ENCODE results near the gene SLC17A3.

The SLC17A3 gene

GRCh38 chr6:25888626-25889025 lies 14.6 kb upstream of the SLC17A3 start:
- H3K4me3 ChIP-seq (ENCODE audit: insufficient read depth, low read length, poor library complexity, severe bottlenecking): no peak overlapping the region
- TF ChIP-seq CTCF (IDR thresholded peaks at IDR 0.05; ENCODE audit: insufficient read depth, low read length, poor library complexity, severe bottlenecking): no peak
- no peak for TF ChIP-seq EZH2phosphoT487 (conservative IDR thresholded peaks at IDR 0.05; ENCODE audit: low read length)
- no peaks in the 10 kb centered on the region for H3K36me3 ChIP-seq (ENCODE audit: low read length)
- no peak overlapping the region for H3K9ac ChIP-seq (ENCODE audit: low read length)
- H3F3A ChIP-seq (ENCODE audit: insufficient read depth): no peaks in the 10 kb centered on the region
- H3K9me2 ChIP-seq (replicated peaks; ENCODE audit: insufficient read depth, low read length): no peaks in the 10 kb centered on the region
- no peaks in the 10 kb centered on the region for H3K79me2 ChIP-seq (ENCODE audit: insufficient read depth, low read length)
- no peak overlapping the region for H3K4me2 ChIP-seq (ENCODE audit: low read depth, low read length, poor library complexity, severe bottlenecking)
- no peak overlapping the region for H3K27ac ChIP-seq (ENCODE audit: low read depth, low read length)
- no peak overlapping the region for H2AFZ ChIP-seq (ENCODE audit: low read depth, low read length, severe bottlenecking)
- no peaks in the 10 kb centered on the region for H3K9me3 ChIP-seq (ENCODE audit: insufficient read depth, low read length)
- H4K20me1 ChIP-seq (ENCODE audit: low read depth, low read length): no peaks in the 10 kb centered on the region
- no peaks in the 10 kb centered on the region for H3K27me3 ChIP-seq (ENCODE audit: low read length)

GRCh38 chr6:25886066-25886465 lies 12.0 kb upstream of the SLC17A3 start:
- Histone ChIP-seq H3K4me3 (ENCODE audit: insufficient read depth, low read length, poor library complexity, severe bottlenecking) (no peak overlapping the region), H2AFZ (ENCODE audit: low read depth, low read length, severe bottlenecking) (no peak overlapping the region), H3K9me3 (ENCODE audit: insufficient read depth, low read length) (no peaks in the 10 kb centered on the region), H3K27ac (ENCODE audit: low read depth, low read length) (no peak overlapping the region), H4K20me1 (ENCODE audit: low read depth, low read length) (no peaks in the 10 kb centered on the region), H3F3A (ENCODE audit: insufficient read depth) (no peaks in the 10 kb centered on the region), H3K27me3 (ENCODE audit: low read length) (no peaks in the 10 kb centered on the region), H3K9me2 (replicated peaks; ENCODE audit: insufficient read depth, low read length) (no peaks in the 10 kb centered on the region), H3K4me2 (ENCODE audit: low read depth, low read length, poor library complexity, severe bottlenecking) (no peak overlapping the region), H3K36me3 (ENCODE audit: low read length) (no peaks in the 10 kb centered on the region), H3K9ac (ENCODE audit: low read length) (no peak overlapping the region), H3K79me2 (ENCODE audit: insufficient read depth, low read length) (no peaks in the 10 kb centered on the region)
- no peak for TF ChIP-seq EZH2phosphoT487 (conservative IDR thresholded peaks at IDR 0.05; ENCODE audit: low read length)
- TF ChIP-seq CTCF (IDR thresholded peaks at IDR 0.05; ENCODE audit: insufficient read depth, low read length, poor library complexity, severe bottlenecking): no peak

GRCh38 chr6:25883991-25884390 lies 9.9 kb upstream of the SLC17A3 start:
- no peak overlapping the region for H3K4me2 ChIP-seq (ENCODE audit: low read depth, low read length, poor library complexity, severe bottlenecking)
- no peaks in the 10 kb centered on the region for H3K27me3 ChIP-seq (ENCODE audit: low read length)
- no peak overlapping the region for H3K9ac ChIP-seq (ENCODE audit: low read length)
- no peak for TF ChIP-seq CTCF (IDR thresholded peaks at IDR 0.05; ENCODE audit: insufficient read depth, low read length, poor library complexity, severe bottlenecking)
- TF ChIP-seq EZH2phosphoT487 (conservative IDR thresholded peaks at IDR 0.05; ENCODE audit: low read length): no peak
- H3K4me3 ChIP-seq (ENCODE audit: insufficient read depth, low read length, poor library complexity, severe bottlenecking): no peak overlapping the region
- H3K9me3 ChIP-seq (ENCODE audit: insufficient read depth, low read length): no peaks in the 10 kb centered on the region
- no peaks in the 10 kb centered on the region for H3K36me3 ChIP-seq (ENCODE audit: low read length)
- H3K79me2 ChIP-seq (ENCODE audit: insufficient read depth, low read length): no peaks in the 10 kb centered on the region
- H3K27ac ChIP-seq (ENCODE audit: low read depth, low read length): no peak overlapping the region
- no peaks in the 10 kb centered on the region for H3F3A ChIP-seq (ENCODE audit: insufficient read depth)
- H2AFZ ChIP-seq (ENCODE audit: low read depth, low read length, severe bottlenecking): no peak overlapping the region
- no peaks in the 10 kb centered on the region for H4K20me1 ChIP-seq (ENCODE audit: low read depth, low read length)
- H3K9me2 ChIP-seq (replicated peaks; ENCODE audit: insufficient read depth, low read length): no peaks in the 10 kb centered on the region

Measured in SU-DHL-6 (cell line).